GM19035 (cell line): Measurements from ENCODE around the gene NRL.

Source experiments
- ATAC-seq: cut with Tn5 transposase; IDR thresholded peaks from one replicate; pipeline ENCODE4 v1.9.1; 2021; ENCODE audit not compliant: unreplicated experiment

NRL gene

DNA sequence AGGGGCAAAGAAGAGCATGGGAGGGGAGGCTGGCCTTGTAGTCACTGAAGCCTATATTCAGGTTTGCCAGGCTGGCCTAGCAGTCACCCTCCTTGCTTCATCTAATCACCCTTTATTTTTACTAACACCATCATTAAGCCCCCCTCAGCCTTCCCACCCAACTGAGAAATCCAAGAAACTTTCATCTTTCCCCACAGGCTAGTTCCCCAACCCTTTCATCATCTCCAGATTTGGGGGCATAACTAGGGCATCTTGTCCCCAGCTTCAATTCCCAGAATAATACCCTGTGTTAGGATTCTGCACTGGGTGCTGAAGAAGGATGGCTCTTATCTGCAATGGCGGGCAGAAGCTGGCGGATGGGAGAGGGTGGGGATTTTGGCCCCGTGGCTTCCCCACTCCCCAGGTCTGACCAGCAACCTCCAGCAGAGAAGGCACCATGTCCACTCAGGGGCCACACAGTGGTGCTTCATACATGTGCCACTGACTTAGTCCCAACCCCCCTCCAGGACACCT is 13.7 kb downstream of the NRL start:
- no peak for ATAC-seq

DNA sequence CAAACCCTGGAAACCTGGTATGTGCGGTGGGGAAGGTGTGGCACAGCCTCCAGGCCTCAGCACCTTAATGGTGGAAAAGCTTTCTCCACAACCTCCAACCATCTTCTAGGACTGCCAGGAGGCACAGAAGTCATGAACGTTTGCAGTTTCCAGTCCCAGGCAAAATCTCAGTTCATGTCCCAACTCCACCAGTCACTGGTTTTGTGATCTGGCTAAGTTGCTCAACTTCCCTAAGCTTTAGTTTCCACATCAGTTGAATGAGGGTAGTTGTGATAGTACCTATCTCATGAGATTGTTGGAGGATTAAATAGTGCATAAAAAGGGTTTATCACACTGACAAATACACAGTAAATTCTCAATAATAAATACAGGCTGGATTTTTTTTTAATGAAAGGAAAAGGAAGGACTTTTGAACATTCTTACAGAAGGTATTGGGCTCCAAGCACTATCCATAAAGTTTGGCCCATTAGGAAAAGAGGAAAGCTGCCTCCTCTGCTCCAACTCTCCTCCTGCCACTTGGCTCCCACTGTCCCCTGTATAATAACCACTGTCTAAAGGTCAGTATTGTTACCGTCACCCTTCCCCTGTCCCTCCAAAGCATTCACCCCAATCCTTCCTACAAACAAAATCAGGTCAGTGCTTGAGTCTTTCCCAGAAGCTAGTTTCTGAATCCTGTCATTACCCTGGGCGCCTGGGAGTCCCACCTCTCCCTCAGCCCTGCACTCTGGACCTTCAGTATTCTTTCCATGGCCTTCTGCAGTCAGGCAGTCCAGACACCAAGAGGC is 14.4 kb downstream of the NRL start:
- ATAC-seq: no peak

DNA sequence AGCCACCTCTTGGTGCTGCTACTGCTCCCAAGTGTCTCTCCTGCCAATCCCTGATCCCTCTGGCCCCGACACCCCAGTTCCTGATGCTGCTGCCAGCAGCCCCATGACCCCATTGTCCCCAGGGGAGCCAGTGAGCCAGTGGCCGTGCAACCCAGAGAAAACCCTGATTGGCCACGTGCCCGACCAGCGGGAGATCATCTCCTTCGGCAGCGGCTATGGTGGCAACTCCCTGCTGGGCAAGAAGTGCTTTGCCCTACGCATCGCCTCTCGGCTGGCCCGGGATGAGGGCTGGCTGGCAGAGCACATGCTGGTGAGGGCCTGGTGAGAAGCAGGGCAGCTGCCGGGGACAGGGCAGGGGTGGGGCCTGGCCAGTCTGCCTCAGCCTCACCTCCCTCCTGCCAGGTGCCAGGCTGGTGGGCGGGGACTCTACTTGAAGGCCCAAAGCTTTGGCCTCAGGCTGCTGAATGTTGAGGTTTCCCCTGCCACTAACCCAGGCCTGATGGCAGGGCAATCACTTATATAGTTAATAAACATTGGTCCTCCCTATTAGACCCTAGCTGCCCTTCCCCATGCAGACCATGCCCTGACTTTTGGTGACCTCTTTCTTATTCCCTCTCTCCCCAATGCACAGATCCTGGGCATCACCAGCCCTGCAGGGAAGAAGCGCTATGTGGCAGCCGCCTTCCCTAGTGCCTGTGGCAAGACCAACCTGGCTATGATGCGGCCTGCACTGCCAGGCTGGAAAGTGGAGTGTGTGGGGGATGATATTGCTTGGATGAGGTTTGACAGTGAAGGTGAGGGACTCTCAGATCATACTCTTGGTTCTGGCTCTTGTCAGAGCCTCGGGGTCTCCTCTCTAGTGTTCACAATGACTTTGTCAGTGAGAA is 15.6 kb downstream of the NRL start:
- ATAC-seq: no peak

DNA sequence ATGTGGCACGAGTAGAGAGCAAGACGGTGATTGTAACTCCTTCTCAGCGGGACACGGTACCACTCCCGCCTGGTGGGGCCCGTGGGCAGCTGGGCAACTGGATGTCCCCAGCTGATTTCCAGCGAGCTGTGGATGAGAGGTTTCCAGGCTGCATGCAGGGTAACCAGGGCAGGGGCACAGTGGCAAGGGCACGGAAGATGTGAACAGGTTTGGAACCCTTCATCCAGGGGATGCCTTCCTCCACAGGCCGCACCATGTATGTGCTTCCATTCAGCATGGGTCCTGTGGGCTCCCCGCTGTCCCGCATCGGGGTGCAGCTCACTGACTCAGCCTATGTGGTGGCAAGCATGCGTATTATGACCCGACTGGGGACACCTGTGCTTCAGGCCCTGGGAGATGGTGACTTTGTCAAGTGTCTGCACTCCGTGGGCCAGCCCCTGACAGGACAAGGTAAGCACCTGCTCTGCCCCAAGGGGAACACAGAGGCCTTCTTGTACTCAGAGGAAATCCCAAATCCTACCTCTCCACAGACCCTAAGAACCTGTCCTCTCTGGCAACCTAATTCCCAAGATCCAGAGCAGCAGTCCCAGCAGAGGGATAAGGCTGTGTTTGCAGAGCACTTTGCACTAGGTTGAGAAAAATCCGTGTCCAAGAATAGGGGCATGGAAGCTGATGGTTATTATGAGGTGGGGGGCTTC is 16.4 kb downstream of the NRL start:
- ATAC-seq: no peak

DNA sequence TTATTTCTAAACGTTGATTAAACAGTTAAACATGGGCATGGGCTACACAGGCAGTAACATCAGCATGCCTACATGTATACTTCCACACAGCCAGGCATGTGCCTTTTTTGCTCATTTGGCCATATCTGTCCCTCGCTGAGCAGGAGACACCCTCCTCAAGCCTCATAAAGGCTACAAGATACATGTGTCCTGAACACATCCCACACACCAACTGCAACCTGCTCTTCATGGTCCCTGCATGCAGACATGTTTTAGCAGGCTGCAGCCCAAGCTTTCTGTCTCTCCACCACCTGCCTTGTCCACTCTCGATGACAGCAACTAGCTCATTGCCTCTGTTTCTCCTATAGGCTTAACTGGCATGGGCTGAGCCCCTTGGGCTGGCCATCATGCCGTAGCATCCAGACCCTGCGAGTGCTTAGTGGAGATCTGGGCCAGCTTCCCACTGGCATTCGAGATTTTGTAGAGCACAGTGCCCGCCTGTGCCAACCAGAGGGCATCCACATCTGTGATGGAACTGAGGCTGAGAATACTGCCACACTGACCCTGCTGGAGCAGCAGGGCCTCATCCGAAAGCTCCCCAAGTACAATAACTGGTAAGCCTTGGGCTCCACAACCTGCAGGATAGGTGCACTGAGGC is 18.1 kb downstream of the NRL start:
- ATAC-seq: no peak

DNA sequence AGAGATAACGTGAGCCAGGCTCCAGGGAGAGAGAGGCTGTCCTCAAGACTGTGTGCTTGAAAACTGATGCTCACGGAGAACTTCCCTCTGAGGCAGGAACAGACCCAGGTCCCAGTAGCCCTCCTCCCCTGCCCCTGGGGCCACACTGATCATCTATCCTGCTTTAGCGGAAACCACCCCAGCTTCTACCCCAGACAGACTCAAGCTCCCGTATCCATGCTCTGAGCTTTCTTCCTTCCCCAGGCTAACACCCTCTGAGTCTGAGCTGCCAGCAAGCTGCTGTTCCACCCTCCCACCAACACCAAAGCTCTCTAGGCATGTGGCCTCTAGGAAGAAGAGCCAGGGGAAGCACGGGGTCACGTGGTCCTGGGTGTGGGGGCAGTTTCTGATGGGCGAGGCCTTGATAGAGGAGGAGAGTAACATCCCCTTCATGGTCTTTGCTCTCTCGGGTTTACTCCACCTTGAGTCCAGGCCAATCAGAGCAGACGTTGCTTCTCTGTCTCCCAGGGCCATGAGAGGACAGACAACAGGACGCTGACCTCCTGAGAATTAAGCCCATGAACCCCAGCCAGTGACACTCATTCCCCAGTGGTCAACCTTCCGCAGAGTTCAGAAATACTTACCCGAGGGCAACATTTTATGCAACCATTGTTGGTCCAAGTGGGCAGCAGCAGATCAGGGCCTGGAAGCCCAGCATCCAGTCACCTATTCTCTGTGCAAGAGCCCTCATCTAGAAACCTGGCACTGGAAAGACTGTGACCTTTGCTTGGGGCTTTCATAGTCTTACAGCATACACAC is 19.3 kb downstream of the NRL start:
- peak; percentile 60 for ATAC-seq

DNA sequence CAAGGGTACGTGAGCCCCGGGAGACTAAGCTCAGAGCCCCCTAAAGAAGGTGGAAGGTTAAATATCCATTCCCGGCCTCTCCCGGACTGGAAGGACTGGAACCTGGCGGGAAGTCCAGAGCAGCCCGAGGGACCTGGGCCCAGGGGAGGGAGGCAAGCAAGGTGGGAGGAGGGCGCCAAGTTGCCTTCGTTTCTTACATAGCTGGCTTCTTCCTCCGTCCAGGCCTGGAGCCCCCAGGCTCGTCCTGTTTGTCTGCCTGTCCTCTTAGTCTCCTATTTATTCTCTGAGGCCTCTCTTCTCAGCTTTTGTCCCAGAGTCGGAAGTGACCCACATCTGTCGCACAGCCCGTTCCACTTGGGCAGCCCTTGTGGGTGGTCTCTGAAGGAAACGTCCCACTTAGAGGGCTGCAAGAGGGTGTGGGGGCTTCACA is 19.9 kb downstream of the NRL start:
- no peak for ATAC-seq

DNA sequence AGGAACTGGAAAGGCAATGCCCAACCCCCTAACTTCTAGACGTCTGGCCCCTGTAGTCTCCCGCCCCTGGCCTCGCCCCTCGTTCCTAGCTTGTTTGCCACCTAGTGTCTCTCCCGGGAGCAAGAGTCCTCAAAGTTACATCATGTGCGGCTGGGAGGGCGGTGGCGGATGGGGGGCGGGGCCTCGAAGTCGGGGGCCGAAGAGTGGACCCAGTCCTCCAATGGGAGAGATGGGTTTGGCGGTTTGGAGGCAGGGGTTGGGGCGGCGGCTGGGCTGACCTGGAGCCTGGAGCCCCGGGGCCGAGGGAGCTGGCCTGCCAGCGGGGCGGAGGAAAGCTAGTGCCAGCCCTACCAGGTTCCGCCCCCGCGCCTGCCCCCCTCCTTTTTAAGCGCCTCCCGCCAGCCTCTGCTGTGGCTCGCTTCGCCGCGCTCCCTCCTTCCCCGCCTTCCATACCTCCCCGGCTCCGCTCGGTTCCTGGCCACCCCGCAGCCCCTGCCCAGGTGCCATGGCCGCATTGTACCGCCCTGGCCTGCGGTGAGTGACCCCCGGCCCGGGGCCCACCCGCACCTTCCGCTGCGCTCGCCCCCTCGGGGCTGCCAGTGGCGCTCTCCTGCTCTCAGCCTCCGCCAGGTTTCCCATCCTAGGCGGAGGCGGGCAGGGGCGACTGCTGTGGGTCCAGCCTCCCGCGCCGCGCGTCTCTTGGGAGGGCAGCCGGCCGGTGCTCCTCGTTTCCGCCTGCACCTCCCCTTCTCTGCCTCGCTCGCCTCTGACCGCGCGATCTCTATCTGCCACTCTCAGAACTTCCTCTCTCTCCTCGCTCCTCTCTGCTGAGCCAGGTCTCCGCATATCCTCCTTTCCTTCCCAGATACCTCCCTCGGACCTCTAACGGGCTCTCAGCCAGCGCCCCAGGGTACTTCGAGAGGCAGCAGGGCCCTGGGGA is 20.6 kb downstream of the NRL start, which contains the start of gene PCK2:
TSS of gene PCK2 (plus strand) at position 411 of the 940 bp plus-strand sequence. CDS start at position 506, 95 bp downstream.
- peak; percentile 62 for ATAC-seq

DNA sequence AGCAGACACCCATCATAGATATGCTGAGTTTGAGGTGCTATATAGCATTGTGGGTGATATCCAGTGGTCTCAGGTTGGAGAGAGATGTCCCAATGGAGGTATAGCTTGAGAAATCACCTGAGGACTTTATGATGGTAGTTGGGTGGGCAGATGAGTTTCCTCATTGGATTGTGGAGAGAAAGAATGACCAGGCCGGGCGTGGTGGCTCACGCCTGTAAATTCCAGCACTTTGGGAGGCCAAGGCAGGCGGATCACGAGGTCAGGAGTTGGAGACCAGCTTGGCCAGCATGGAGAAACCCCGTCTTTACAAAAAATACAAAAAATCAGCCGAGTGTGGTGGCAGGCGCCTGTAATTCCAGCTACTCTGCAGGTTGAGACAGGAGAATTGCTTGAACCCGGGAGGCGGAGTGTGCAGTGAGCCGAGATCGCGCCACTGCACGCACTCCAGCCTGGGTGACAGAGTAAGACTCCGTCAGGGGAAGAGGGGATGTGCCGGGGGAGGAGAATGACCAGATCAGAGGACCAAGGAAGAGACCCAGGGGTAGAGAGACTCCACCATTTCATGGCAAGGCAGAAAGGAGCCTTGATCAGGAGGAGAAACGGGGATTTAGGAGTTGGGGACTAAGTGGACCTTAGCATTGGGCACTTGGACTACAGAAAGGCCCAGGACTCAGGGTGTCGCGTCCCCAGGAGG is 21.4 kb downstream of the NRL start:
- no peak for ATAC-seq

DNA sequence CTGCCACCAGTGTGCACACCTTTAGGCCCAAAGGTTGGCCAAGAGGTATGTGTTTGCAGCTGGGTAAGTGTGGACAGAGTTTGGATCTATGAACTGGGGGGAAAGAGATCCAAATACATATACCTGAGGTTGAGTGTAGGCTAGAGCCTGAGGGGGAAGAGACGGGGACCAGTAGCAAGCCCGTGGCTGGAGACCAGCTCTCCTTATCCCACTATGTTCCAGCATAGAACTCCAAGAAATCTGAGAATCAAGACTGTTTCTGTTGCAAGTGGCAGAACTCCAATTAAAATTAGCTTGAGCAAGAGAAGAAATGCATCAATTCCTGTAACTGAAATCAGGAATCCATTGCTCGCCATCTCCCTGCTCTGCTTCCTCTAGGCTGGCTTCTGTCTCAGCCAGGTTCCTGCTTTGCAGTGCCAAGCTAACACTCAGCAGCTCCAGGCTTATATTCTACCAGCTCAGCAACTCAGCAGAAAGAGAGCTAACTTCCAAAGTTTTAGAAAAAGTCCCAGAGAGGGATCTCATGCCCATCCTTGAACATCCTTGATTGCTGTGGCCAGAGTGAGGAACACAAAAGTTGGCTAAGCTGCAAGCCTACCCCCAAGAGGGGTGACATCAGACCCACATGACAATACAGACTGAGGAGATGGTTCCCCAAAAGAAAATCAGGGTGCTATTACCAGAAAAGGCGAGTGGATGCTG is 22.1 kb downstream of the NRL start:
- no peak for ATAC-seq

DNA sequence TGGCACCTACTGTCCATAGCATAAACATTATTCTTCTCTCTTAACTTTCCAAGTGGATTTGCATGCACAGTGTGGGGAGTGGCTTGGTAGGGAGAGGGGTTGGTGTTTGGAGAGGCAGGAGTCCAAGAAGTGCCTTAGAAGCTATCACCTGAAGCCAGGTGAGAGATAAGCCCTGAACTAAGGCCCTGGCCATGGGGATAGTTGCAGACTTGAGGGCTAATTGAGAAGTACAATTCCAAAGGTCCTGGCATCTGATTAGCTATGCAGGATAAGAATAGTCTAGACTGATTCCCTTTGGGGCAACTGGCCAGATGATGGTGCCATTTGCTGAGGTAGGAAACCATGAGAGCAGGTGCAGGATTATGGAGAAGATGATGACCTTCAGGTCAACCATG is 22.6 kb downstream of the NRL start:
- no peak for ATAC-seq

DNA sequence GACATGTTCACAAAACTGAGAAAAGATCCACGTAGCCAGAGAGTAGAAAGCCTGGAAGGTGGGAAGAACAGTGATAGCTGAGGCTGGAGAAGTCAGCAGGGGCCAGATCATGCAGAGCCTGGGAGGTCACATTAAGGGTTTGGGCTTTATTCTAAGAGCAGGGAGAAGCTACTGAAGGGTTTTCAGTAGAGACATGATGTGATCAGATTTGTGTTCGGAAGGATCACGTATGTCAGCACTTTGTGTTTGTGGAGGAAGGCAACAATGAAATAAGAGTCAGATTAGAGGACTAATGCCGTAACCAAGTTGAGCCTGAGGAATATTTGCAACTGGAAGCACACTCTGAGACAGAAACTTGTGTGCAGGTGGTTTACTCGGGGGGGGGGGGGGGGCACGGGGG is 24.9 kb downstream of the NRL start:
- no peak for ATAC-seq

DNA sequence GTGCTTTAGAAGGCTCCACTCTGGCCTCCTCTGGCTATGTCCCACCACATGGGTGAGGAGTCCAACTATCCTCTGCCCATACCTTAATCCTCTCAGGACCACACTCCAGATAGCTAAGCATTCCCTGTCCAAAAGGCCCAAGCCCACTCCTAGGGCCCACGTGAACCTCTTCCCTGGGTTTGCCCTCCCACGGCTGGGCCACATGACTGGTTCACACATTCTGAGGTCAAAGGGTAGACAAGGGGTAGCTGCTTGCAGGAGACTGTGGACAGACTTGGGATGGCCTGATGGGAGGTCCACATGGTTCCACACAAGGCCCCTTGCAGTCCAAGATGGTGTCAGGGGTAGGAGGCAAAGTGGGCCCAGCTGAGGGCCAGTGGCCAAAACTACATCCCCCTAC is 26.7 kb downstream of the NRL start:
- ATAC-seq: no peak

DNA sequence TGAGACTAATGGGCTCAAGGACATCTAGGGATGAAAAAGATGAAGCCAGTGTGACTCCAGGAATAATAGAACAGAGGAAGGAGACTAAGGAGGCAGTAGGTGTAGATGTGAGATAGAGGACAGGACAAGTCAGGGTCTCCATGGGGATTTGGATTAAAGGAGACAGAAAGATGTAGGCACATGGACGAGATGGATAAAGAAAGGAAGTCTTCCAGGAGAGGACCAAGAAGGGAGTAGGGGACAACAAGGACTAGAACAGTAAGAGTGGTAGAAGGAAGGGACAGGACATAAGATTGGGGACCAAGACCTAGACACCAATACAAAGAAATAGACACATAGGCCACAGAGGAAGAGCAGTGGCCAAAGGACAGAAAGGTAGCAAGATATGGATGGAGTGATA is 27.7 kb downstream of the NRL start:
- no peak for ATAC-seq

DNA sequence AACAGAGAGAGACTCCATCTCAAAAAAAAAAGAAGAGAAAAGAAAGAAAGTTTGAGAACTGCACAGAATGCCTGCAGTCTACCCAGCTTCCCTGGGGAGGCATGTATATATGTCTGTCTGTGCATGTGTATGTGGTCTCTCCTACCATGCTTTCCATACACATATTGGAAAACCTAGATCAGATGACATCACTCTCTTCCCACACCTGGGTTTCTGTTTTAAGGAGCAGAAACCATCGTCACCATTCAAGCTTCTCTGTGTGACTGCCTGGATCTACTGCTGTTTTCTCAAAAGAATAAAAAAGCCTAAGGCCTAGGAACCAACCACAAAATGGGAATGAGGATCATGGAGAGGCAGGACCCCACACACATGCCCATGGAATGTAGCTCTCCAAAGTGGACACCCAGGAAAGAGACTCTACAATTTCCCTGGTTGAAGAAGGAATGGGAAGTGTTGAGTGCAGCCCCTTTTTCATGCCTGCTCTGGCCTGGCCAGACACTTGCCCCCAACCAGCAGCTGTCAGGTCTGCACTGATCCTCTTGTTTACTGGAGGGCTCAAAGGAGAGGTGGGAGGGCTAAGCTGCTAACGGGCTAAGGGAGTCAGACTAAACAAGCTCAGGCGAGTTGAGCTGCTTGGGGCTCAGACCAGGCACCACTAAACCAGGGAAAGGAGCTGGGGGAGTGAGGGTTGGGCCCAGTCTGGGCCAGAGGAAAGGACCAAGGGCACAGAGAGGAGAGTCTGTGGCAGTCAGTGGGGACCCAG is 28.4 kb downstream of the NRL start:
- ATAC-seq: no peak

DNA sequence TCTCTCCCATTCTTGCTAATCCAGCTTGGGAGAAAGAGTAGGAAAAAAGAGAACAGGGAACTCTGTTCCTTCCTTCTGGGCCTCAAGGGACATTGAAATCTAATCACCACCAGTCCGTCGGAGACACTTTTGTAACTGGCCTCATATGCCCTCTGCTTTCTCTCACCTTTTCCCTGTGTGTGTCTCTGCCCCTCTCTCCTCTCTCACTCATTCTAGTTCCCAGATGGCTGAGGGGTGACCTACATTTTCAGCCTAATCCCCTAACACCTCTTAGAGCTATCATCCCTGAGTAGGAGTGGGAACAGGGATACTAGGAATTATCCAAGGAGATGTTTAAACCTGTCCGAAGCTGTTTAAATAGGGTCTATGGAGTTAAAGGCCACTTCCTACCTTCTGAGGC is 29.5 kb downstream of the NRL start:
- ATAC-seq: no peak

DNA sequence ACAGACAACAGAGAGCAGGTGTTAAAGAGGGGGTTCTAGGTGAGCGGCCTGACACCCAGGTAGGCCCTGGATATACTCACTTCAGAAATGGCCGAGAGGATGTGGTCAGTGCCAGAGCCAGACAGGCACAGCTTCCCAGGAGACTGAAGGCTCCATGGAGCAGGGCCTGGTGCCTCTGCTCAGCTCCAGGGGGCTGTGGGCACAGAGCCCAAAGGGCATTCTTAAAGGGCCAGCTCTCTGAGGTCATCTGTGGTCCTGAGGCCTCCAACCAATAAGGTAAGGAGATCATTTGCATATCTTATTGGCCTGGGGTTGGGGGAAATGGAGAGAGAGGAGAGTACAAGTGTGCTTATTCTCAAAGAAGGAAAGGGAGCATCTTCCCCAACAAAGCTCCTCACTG is 30.3 kb downstream of the NRL start:
- ATAC-seq: no peak
